GM10847 (cell line): ENCODE measurements around the gene MICU1.

ENCODE experiments used
- POLR2A ChIP-seq: IDR thresholded peaks from 2 replicates; pipeline ENCODE4 v1.6.1; 2011; ENCODE audit not compliant: insufficient read length; ENCODE audit errors: extremely low read depth

MICU1 gene

GRCh38 chr10:72459301-72459700 lies 166.6 kb downstream of the MICU1 start:
- no peak for TF ChIP-seq POLR2A

GRCh38 chr10:72455889-72456595 lies 169.8 kb downstream of the MICU1 start:
- TF ChIP-seq POLR2A = no peak

GRCh38 chr10:72449941-72450441 lies 175.9 kb downstream of the MICU1 start:
- TF ChIP-seq POLR2A = no peak

- TF ChIP-seq POLR2A = no peak
These were observed 180.0 kb downstream of the MICU1 start for GRCh38 chr10:72445851-72446250.

GRCh38 chr10:72435570-72435969 lies 190.3 kb downstream of the MICU1 start:
- no peak for TF ChIP-seq POLR2A

GRCh38 chr10:72429931-72430330 lies 195.9 kb downstream of the MICU1 start:
- TF ChIP-seq POLR2A = no peak

GRCh38 chr10:72426986-72427385 lies 198.9 kb downstream of the MICU1 start:
- TF ChIP-seq POLR2A = no peak

GRCh38 chr10:72425133-72425532 lies 200.7 kb downstream of the MICU1 start:
- no peak for TF ChIP-seq POLR2A

GRCh38 chr10:72424561-72424960 lies 201.3 kb downstream of the MICU1 start:
- no peak for TF ChIP-seq POLR2A

- TF ChIP-seq POLR2A = no peak
These were observed 202.5 kb downstream of the MICU1 start for GRCh38 chr10:72423426-72423825.

GRCh38 chr10:72421885-72422540 lies 203.9 kb downstream of the MICU1 start:
- no peak for TF ChIP-seq POLR2A

GRCh38 chr10:72419241-72419640 lies 206.6 kb downstream of the MICU1 start:
- TF ChIP-seq POLR2A = no peak

- TF ChIP-seq POLR2A = no peak
These were observed 207.2 kb downstream of the MICU1 start for GRCh38 chr10:72418679-72419078.

GRCh38 chr10:72417971-72418370 lies 207.9 kb downstream of the MICU1 start:
- no peak for TF ChIP-seq POLR2A

- no peak for TF ChIP-seq POLR2A
These were observed 209.2 kb downstream of the MICU1 start for GRCh38 chr10:72416661-72417060.

GRCh38 chr10:72414642-72415041 lies 211.2 kb downstream of the MICU1 start:
- TF ChIP-seq POLR2A = no peak
